Naive B cell (primary cell): ENCODE results near the gene IDI1. TPM values are rescaled to one million over a fixed set of nuclear protein-coding genes. Genes with fewer than 3 reads are reported as not detected.

Experiments
- ATAC-seq, 2 donors: fragments of 150-1000 bp; cut with Tn5 transposase; 2 replicates each; pipeline ENCODE4 v1.10.0; 2021; ENCODE audit warnings: low read depth in 2 of 2, mild to moderate bottlenecking in 2 of 2, moderate library complexity in 2 of 2
- DNase-seq: peaks from one replicate; pipeline ENCODE4 v3.0.0; 2022
- H3K27ac Mint-ChIP-seq, 6 donors: one replicate each; pipeline ENCODE4 v1.8.0; 2020 to 2022; ENCODE audit warnings: mild to moderate bottlenecking in 6 of 6, mixed read lengths in 6 of 6, moderate library complexity in 5 of 6, inconsistent platforms in 2 of 6
- H3K27me3 Mint-ChIP-seq, 3 donors: one replicate each; pipeline ENCODE4 v1.8.0; 2021 to 2022; ENCODE audit warnings: mixed read lengths in 3 of 3, mild to moderate bottlenecking in 1 of 3
- H3K36me3 Mint-ChIP-seq, 2 donors: one replicate each; pipeline ENCODE4 v1.8.0; 2020 to 2022; ENCODE audit warnings: mixed read lengths in 2 of 2, inconsistent platforms in 1 of 2, mild to moderate bottlenecking in 1 of 2
- H3K4me1 Mint-ChIP-seq, 3 donors: one replicate each; pipeline ENCODE4 v1.8.0; 2020 to 2022; ENCODE audit warnings: mixed read lengths in 3 of 3, inconsistent platforms in 1 of 3, mild to moderate bottlenecking in 1 of 3, moderate library complexity in 1 of 3
- H3K4me3 Mint-ChIP-seq, 8 donors: one replicate each; pipeline ENCODE4 v1.8.0; 2020 to 2022; ENCODE audit warnings: mild to moderate bottlenecking in 8 of 8, mixed read lengths in 8 of 8, moderate library complexity in 8 of 8, inconsistent platforms in 2 of 8
- H3K9me3 Mint-ChIP-seq, 7 donors: one replicate each; pipeline ENCODE4 v1.8.0; 2020 to 2022; ENCODE audit warnings: mixed read lengths in 7 of 7, mild to moderate bottlenecking in 5 of 7, inconsistent platforms in 2 of 7, moderate library complexity in 1 of 7
- polyA plus RNA-seq, 6 donors: library from polyadenylated mRNA; unstranded; fragments of 300-500 nt; fragmentation: Illumina TruSeq; gene quantifications; one replicate each; pipeline ENCODE4 v1.2.3, GENCODE V29; 2021; ENCODE audit warnings: low read depth in 6 of 6

IDI1 gene
- polyA plus RNA-seq: 10 to 100 TPM; 71.1 to 82.0 (median 74.5) TPM

DNA sequence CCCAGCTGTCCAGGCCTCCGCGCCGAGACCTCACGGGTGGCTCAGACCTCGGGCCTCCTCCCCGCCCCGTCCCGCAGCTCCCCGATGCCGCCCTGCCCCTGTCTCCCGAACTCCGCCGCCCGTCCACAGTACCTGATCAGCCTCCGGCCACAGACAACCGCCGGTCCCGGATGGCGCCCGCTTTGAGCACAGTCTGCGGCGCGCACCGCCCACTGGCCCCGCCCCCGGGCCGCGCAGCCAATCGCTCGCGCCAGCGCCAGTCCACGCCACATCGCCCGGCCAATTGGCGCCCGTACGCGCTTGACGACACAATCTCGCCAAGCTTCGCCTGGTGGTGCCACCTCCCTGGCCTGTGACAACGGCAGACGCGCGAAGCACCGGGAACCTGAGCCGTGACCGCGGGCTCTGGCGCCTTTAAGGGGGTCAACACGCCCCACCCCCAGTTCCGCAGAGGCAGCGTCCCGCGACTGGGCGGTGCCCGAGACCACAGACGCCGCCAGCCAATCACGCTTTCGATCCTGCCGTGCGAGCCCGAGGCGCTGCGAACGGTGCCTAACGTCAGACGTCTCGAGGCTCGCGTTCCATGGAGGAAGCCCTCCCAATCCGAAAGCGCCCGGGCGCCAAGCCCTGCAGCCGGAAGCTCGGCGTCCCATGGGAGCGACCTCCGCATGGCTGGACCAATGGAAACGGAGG lies at the start of gene IDI1:
Gene IDI1, minus strand, starts transcription at position 388 of the 693 bp plus-strand sequence. Its CDS starts 116 bp downstream, at position 272.
- H3K4me1 Mint-ChIP-seq: peaks cover 41 to 68% (median 59%) of the 10 kb centered on the region in 3 donors
- H3K36me3 Mint-ChIP-seq: no peaks in the 10 kb centered on the region
- DNase-seq (peak; percentile 98), ATAC-seq (peak; percentile 76 to 77)
- H3K9me3 Mint-ChIP-seq: peaks cover 0 to 3% (median 0%) of the 10 kb centered on the region in 7 donors
- peak within 1 kb of the TSS; percentile 91 to 97 (median 96) for H3K4me3 Mint-ChIP-seq
- H3K27ac Mint-ChIP-seq: peak within 1 kb of the TSS; percentile 98 to 100 (median 100)
- no peaks in the 10 kb centered on the region for H3K27me3 Mint-ChIP-seq

DNA sequence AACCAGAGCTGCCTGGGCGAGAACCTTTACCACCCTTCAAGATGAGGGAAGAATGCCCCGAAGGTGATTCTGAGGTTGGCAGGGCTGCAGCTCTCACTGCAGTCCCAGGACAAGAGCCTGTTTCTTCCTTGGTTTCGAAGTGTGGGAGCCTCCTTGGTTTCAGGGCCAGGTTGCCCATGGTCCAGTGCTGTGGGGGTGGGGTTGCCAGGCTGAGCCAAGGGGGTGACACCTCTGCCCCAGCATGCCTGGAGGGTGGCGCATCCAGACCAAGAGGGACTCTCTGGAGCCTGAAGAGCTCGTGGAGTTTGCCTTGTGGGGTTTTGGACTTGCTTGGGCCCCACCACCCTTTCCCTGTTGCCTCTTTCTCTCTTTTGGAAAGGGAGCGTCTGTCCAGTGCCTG lies 48.5 kb upstream of the IDI1 start:
- Mint-ChIP-seq H3K27me3 (no peaks in the 10 kb centered on the region), H3K4me3 (no peak overlapping the region), H3K27ac (no peak overlapping the region), H3K9me3 (no peaks in the 10 kb centered on the region), H3K36me3 (peaks cover 13 to 24% of the 10 kb centered on the region in 2 donors), H3K4me1 (peaks cover 11 to 17% (median 13%) of the 10 kb centered on the region in 3 donors)
- ATAC-seq (no peak), DNase-seq (no peak)

DNA sequence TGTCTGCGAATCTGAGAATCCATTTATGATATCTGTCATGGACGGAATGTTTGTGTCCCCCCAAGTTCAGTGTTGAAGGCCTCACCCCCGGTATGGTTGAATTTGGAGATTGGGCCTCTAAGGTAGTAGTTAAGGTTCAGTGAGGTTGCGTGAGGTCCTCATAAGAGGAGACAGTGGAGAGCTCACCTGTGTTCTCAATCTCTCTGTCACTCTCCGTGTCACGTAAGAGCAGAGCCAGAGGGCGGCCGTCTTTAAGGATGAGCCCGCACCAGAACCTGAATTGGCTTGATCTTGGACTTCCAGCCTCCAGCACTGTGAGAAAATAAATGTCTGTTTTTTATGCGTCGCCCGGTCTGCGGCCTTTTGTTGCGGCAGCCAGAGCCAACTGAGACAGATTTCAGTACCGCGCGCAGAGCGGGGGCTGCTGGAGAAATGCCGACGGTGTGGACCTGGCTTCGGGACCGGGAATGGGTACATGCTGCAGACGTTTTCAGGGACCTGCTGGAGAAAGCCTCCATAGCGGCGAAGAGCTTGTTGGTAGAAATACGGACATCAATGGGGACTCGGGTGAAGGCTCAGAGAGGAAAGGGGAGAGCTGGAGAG lies 47.5 kb upstream of the IDI1 start:
- DNase-seq (no peak), ATAC-seq (no peak)
- peaks cover 5 to 16% of the 10 kb centered on the region in 2 donors for H3K36me3 Mint-ChIP-seq
- no peak overlapping the region for H3K27ac Mint-ChIP-seq
- H3K4me3 Mint-ChIP-seq: no peak overlapping the region
- no peaks in the 10 kb centered on the region for H3K9me3 Mint-ChIP-seq
- no peaks in the 10 kb centered on the region for H3K27me3 Mint-ChIP-seq
- H3K4me1 Mint-ChIP-seq: peaks cover 11 to 13% (median 12%) of the 10 kb centered on the region in 3 donors

DNA sequence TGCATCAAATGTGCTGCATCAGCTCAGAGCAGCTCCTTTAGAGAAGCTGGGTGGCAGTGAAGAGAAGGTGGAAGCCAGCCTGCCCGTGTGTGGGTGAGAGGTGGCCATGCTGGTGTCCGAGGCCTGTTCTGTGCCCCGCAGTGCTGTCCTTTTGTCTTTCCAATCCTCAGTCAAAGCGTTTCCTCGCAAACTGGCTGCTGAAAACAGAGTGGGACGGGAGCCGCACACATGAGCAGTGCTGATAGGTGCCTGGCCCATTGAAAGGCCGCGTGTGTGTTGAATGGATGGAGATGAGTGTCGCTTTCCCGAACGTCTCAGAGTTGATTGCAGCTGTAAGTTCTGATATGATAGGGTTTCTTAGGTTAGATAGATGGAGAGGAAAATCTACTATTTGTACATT lies 46.6 kb upstream of the IDI1 start:
- H3K9me3 Mint-ChIP-seq: no peaks in the 10 kb centered on the region
- DNase-seq (no peak), ATAC-seq (no peak)
- H3K4me1 Mint-ChIP-seq: peaks cover 5 to 8% (median 6%) of the 10 kb centered on the region in 3 donors
- H3K36me3 Mint-ChIP-seq: peaks cover 5 to 7% of the 10 kb centered on the region in 2 donors
- H3K27ac Mint-ChIP-seq: no peak overlapping the region
- no peaks in the 10 kb centered on the region for H3K27me3 Mint-ChIP-seq
- no peak overlapping the region for H3K4me3 Mint-ChIP-seq

DNA sequence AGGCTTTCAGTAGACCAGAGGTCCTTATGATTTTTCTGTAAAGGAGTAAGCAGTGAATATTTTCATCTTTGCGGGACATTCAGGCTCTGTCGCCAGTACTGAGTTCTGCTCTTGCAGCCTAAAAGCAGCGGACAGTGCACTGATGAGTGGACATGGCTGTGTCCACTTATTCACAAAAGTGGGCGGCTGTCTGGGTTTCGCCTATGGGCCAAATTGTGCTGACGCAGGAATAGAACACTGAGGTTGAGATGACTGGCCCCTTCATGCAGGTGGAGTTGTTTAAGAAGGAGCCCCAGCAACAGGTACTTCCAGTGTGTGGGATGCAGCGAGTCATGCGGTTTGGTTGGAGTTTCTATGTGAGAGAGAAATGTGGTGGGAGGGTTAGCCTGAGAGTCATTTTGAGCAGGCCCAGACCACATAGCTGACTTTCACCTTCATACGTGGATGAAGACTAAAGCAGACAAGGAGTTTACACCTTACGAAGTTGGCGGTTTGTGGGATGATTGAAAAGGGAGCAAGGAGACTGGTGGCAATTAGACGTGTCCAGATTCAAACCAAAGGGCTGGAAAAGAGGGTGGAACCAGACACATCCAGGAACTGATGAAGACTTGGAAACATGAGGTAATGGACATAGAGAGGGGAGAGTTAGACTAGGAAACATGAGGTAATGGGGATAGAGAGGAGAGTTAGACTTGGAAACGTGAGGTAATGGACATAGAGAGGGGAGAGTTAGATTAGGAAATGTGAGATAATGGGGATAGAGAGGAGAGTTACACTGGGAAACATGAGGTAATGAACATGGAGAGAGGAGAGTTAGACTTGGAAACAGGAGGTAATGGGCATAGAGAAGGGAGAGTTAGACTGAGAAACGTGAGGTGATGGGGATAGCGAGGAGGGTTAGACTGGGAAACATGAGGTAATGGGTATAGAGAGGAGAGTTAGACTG lies 45.5 kb upstream of the IDI1 start:
- DNase-seq (no peak), ATAC-seq (no peak)
- Mint-ChIP-seq H3K36me3 (peaks cover 5 to 8% of the 10 kb centered on the region in 2 donors), H3K4me3 (no peak overlapping the region), H3K27ac (peak overlapping the region in 2 of 6 donors; percentile 40 to 73), H3K27me3 (no peaks in the 10 kb centered on the region), H3K9me3 (no peaks in the 10 kb centered on the region), H3K4me1 (peaks cover under 1 to 4% (median 2%) of the 10 kb centered on the region in 3 donors)

DNA sequence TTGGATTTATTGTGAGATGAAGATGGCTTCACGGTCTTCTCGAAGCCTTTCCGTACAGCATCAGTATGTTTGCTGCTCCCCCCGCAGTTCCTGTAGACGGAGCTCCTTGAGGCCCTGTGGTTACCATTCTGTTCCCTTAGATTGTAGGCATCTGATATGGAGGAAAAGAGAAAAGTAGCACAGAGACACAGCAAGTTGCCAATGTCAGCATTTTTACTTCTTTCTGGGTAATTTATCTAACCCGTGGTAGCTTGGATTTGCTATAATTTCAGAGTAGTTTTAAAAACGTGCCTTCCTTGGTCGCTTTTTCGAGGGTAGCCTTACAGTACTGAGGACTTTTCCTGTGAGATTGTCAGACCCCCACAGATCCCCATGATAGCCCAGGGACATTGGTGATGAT lies 44.8 kb upstream of the IDI1 start:
- Mint-ChIP-seq H3K36me3 (peaks cover 4 to 8% of the 10 kb centered on the region in 2 donors), H3K4me1 (peaks cover 0 to 4% (median 0%) of the 10 kb centered on the region in 3 donors), H3K4me3 (no peak overlapping the region), H3K27me3 (no peaks in the 10 kb centered on the region), H3K27ac (peak overlapping the region in 4 of 6 donors; percentile 6 to 80 (median 56)), H3K9me3 (no peaks in the 10 kb centered on the region)
- DNase-seq (no peak), ATAC-seq (no peak)

DNA sequence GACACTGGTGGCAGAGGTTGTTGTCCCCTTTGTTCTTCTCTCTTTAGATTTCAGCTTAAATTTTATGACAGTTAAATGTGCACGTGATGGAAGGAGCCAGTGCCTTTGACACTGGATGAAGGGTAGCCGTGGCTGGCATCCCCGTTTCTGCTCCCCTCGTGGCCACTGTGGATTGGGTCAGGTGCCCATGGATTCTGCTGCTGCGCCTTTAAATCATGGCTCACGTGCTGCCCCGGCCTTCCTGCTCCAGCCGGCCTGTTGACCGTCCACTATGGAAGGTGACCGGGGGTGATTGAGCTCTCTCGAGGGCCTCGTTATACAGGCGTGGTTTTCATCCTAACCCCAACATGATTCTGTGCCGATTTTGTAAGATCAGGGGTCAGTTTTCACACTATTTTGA lies 41.8 kb upstream of the IDI1 start:
- ATAC-seq: no peak
- Mint-ChIP-seq H3K4me1 (peaks cover 0 to 10% (median 7%) of the 10 kb centered on the region in 3 donors), H3K27ac (no peak overlapping the region), H3K9me3 (no peaks in the 10 kb centered on the region), H3K36me3 (peaks cover 14 to 26% of the 10 kb centered on the region in 2 donors), H3K4me3 (no peak overlapping the region), H3K27me3 (no peaks in the 10 kb centered on the region)
- DNase-seq: no peak

DNA sequence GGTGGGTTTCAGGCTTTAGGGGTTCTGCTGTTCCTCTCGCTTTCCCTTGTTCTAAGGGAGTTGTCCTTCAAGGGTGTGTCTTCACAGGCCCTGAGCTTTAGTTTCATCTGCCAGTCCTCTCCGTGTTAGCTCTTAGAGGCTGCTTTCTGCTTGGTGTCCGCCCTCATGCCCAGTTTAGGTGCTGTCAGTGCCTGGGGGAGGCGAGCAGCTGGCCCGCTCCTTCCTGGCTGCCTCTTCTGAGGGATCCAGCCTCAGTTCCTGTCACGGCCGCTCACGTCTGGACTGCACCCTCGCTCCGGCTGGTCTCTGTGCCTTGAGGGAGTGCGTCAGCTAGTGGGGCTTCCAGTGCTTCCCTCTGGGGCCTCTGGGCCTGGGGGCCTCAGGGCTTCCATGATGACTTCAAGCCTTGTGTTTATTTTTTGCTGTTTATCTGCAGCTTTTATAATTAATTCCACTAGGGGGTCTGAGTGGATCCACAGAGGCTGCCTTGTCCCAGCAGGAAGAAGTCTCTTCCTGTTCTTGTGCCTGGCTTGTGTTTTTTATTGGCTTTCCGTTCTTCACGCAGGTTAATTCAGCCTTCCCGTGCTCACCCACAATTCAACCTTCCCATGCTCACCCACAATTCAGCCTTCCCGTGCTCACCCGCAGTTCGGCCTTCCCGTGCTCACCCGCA lies 40.2 kb upstream of the IDI1 start:
- no peak for ATAC-seq
- Mint-ChIP-seq H3K9me3 (no peaks in the 10 kb centered on the region), H3K4me1 (peaks cover 0 to 10% (median 7%) of the 10 kb centered on the region in 3 donors), H3K36me3 (peaks cover 14 to 28% of the 10 kb centered on the region in 2 donors), H3K27me3 (no peaks in the 10 kb centered on the region), H3K4me3 (no peak overlapping the region), H3K27ac (peak overlapping the region in 1 of 6 donors; percentile 93)
- no peak for DNase-seq

DNA sequence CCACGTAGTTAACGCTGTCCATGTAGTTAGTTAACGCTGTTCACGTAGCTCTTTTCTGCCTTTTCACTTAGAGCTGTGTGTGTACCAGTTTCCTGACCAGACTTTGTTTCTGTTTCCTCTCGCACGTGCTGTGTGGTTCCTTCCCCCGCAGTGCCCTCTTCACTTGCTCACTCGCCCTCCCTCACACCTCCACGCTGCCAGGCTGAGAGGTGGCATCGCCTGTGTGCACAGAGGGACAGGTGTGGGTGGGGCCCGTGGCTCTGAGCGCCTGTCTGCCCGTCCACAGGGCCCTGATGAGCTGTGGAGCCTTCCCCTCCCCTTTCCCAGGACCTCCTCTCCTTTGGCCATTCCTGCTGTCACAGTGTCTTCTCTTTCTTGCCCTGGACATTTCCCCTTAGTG lies 37.9 kb upstream of the IDI1 start:
- peak overlapping the region in 5 of 6 donors; percentile 20 to 95 (median 33) for H3K27ac Mint-ChIP-seq
- H3K9me3 Mint-ChIP-seq: no peaks in the 10 kb centered on the region
- peaks cover 0 to 10% (median 7%) of the 10 kb centered on the region in 3 donors for H3K4me1 Mint-ChIP-seq
- H3K4me3 Mint-ChIP-seq: no peak overlapping the region
- DNase-seq: no peak
- no peak for ATAC-seq
- no peaks in the 10 kb centered on the region for H3K27me3 Mint-ChIP-seq
- peaks cover 21 to 35% of the 10 kb centered on the region in 2 donors for H3K36me3 Mint-ChIP-seq

DNA sequence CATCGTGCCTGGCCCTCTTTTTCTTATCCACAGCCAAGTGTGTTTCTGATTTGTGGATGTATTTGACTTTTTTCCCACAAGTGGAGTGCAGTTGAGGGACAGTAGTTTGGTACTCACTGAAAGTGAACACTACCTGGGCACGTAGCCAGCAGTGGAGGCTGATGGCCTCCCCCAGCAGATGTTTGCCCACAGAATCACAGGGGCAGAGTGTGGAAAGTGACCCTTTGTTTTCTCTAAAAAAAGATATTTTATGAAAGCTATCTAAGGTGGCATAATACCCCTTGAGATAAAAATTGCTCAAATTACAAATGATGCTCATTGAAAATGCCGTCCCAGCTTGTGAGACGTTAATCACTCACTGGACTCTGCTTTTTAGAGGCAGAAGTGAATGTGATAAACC lies 36.3 kb upstream of the IDI1 start:
- Mint-ChIP-seq H3K9me3 (no peaks in the 10 kb centered on the region), H3K4me3 (no peak overlapping the region), H3K27ac (no peak overlapping the region), H3K27me3 (no peaks in the 10 kb centered on the region), H3K36me3 (peaks cover 21 to 35% of the 10 kb centered on the region in 2 donors), H3K4me1 (peaks cover 0 to 10% (median 7%) of the 10 kb centered on the region in 3 donors)
- ATAC-seq: no peak
- no peak for DNase-seq

DNA sequence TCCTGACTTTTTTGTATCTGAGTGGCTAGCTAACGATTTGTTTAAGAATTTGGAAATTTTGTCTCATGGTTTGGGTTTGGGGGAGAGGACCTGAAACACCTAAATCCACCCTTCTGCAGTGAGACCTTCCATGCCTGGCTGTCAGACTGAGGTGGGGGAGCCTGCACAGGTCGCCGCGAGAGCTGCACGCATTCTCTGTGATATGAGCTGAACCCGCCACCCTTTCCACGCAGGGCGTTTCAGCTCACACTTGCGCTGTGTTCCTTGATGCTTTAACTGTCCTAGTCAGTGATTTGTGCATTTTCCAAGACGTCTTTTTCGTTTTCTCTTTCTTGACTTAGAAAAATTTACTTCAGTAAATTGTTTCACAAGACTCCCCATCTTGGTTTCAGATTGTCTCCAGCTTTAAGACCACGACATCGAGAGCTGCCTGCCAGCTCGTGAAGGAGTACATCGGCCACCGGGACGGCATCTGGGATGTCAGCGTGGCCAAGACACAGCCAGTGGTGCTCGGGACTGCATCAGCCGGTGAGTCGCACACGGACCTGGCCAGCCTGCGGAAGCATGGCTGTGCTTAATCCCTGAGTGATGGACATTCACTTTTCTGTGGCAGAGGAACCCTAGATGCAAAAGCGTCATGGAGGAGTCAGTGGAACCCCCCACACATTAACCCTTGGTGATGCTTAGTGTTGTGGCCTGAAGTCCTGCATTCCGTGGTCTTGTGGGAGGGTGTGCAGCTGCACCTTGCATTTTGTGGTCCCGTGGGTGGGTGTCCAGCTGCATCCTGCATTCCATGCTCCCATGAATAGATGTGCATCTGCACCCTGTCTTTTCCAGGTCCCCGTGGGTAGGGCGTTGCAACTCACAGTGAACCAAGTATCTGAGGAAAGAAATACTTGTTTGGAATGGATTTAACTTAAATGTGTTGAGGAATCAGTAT lies 35.4 kb upstream of the IDI1 start:
- Mint-ChIP-seq H3K4me3 (no peak overlapping the region), H3K27me3 (no peaks in the 10 kb centered on the region), H3K27ac (peak overlapping the region in 1 of 6 donors; percentile 63), H3K9me3 (no peaks in the 10 kb centered on the region), H3K4me1 (peaks cover 0 to 7% (median 6%) of the 10 kb centered on the region in 3 donors), H3K36me3 (peaks cover 16 to 28% of the 10 kb centered on the region in 2 donors)
- DNase-seq (no peak), ATAC-seq (no peak)

DNA sequence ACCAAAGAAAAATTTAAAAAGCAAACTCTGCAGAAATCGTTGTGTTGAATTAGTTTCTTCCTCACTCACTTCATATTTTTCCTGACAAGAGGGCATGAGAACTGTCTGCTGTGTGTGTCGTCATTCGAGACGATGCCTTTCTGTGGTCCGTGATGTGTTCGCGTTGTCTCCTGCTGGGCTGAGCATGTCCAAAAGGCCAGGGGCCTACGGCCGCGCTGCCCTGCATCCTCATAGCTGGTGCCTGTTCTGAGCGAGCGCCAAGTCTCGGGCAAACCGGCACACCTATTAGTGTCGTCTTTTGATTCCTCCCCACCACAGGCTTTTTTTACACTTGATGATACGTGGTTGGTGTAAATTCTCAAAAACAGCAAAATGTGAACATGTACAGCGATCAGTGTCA lies 34.7 kb upstream of the IDI1 start:
- Mint-ChIP-seq H3K27ac (no peak overlapping the region), H3K36me3 (peaks cover 16 to 27% of the 10 kb centered on the region in 2 donors), H3K4me1 (peaks cover 0 to 7% (median 6%) of the 10 kb centered on the region in 3 donors), H3K27me3 (no peaks in the 10 kb centered on the region), H3K4me3 (no peak overlapping the region), H3K9me3 (no peaks in the 10 kb centered on the region)
- DNase-seq (no peak), ATAC-seq (no peak)
